SK-N-SH (cell line): ENCODE measurements around the gene SDE2. TPM values are rescaled to one million over a fixed set of nuclear protein-coding genes. Genes with fewer than 3 reads are reported as not detected.

ENCODE experiments used
- CTCF ChIA-PET: fragments of 300-600, 350-600 bp; formaldehyde crosslinking; extraction: SDS; loops from one replicate; lab custom pipeline; 2021; lab: Yijun Ruan, JAX
- POLR2A ChIA-PET: fragments of 350-600 bp; sonication (Branson Sonifier 250); formaldehyde crosslinking; extraction: SDS; loops from one replicate; lab custom pipeline; 2020; ENCODE audit warnings: antibody characterized with exemption, inconsistent platforms; lab: Yijun Ruan, JAX
- DNase-seq: peaks from one replicate; pipeline ENCODE4 v3.0.0; 2012
- H2AFZ ChIP-seq: fragments of 200-600 bp; sonication (generic); 2 replicates; pipeline ENCODE4 v1.8.1; 2016; ENCODE audit warnings: antibody characterized with exemption, mild to moderate bottlenecking, low read depth
- H3F3A ChIP-seq: fragments of 200-600 bp; sonication (generic); replicated peaks from 2 replicates; pipeline ENCODE3; 2016; ENCODE audit warnings: antibody characterized with exemption, mild to moderate bottlenecking; ENCODE audit not compliant: insufficient read depth
- H3K27ac ChIP-seq, 2 experiments: fragments of 200-500 bp in 1 of 2; fragments of 200-600 bp in 1 of 2; sonication (Bioruptor generic) in 1 of 2; sonication (generic), shearing (Covaris generic) in 1 of 2; 2 replicates each; pipeline versions ENCODE4 v1.5.1 to v1.6.1; 2014 to 2016; ENCODE audit warnings: low read depth in 2 of 2, inconsistent platforms in 1 of 2, low read length in 1 of 2, mild to moderate bottlenecking in 1 of 2, mixed read lengths in 1 of 2
- H3K27me3 ChIP-seq: fragments of 200-600 bp; sonication (generic), shearing (Covaris generic); 2 replicates; pipeline ENCODE4 v1.6.1; 2016; ENCODE audit warnings: mixed run types; ENCODE audit not compliant: insufficient read depth
- H3K36me3 ChIP-seq, 2 experiments: fragments of 200-500 bp in 1 of 2; fragments of 200-600 bp in 1 of 2; sonication (Bioruptor generic) in 1 of 2; sonication (generic) in 1 of 2; replicated peaks in 1 of 2; 2 replicates each; pipeline versions ENCODE3 to v1.5.1; 2014 to 2016; ENCODE audit warnings: low read length in 1 of 2, mild to moderate bottlenecking in 1 of 2; ENCODE audit not compliant: insufficient read depth in 2 of 2, control insufficient read depth in 1 of 2
- H3K4me1 ChIP-seq, 2 experiments: fragments of 200-500 bp in 1 of 2; fragments of 200-600 bp in 1 of 2; sonication (Bioruptor generic) in 1 of 2; sonication (generic), shearing (Covaris generic) in 1 of 2; 2 replicates each; pipeline versions ENCODE4 v1.5.1 to v1.6.1; 2014 to 2016; ENCODE audit warnings: low read depth in 1 of 2, low read length in 1 of 2, mixed run types in 1 of 2; ENCODE audit not compliant: insufficient read depth in 2 of 2, control insufficient read depth in 1 of 2
- H3K4me2 ChIP-seq: fragments of 200-600 bp; sonication (generic), shearing (Covaris generic); 2 replicates; pipeline ENCODE4 v1.6.1; 2017; ENCODE audit warnings: mixed run types
- H3K4me3 ChIP-seq, 2 experiments: fragments of 200-500 bp in 1 of 2; fragments of 200-600 bp in 1 of 2; sonication (Bioruptor generic) in 1 of 2; sonication (generic), shearing (Covaris generic) in 1 of 2; 2 replicates each; pipeline versions ENCODE4 v1.5.1 to v1.8.1; 2014 to 2016; ENCODE audit warnings: low read depth in 2 of 2, inconsistent platforms in 1 of 2, low read length in 1 of 2, mild to moderate bottlenecking in 1 of 2, mixed read lengths in 1 of 2, moderate library complexity in 1 of 2
- H3K79me2 ChIP-seq: fragments of 200-600 bp; sonication (generic); 2 replicates; pipeline ENCODE4 v1.8.1; 2017; ENCODE audit warnings: mild to moderate bottlenecking; ENCODE audit not compliant: insufficient read depth
- H3K9ac ChIP-seq: fragments of 200-600 bp; sonication (generic); 2 replicates; pipeline ENCODE4 v1.6.1; 2017; ENCODE audit warnings: mixed run types
- H3K9me2 ChIP-seq: fragments of 200-600 bp; sonication (generic); 2 replicates; pipeline ENCODE4 v1.6.1; 2017; ENCODE audit warnings: mixed run types
- H3K9me3 ChIP-seq: fragments of 200-600 bp; sonication (generic); 2 replicates; pipeline ENCODE4 v1.6.1; 2017; ENCODE audit warnings: mixed run types, mild to moderate bottlenecking, moderate library complexity
- H4K20me1 ChIP-seq: fragments of 200-600 bp; sonication (generic); 2 replicates; pipeline ENCODE4 v1.6.1; 2017; ENCODE audit warnings: mild to moderate bottlenecking, mixed run types; ENCODE audit not compliant: insufficient read depth
- ELF1 ChIP-seq: IDR thresholded peaks from 2 replicates; pipeline ENCODE4 v1.4.0; 2012
- EP300 ChIP-seq, 2 experiments: IDR thresholded peaks; 2 replicates each; pipeline versions ENCODE4 v1.4.0 to v1.6.1; 2012; ENCODE audit warnings: borderline replicate concordance in 1 of 2, low read depth in 1 of 2, low read length in 1 of 2
- EZH2phosphoT487 ChIP-seq: fragments of 200-600 bp; sonication (generic); IDR thresholded peaks from 2 replicates; pipeline ENCODE4 v1.6.1; 2017; ENCODE audit warnings: low read depth, mixed run types, mild to moderate bottlenecking, antibody characterized with exemption, moderate library complexity, borderline replicate concordance
- FOXJ3 ChIP-seq: sonication (generic); formaldehyde crosslinking; IDR thresholded peaks from 2 replicates; pipeline ENCODE4 v1.5.1; 2020; ENCODE audit warnings: mild to moderate bottlenecking, missing genetic modification reagents
- FOXM1 ChIP-seq: IDR thresholded peaks from 2 replicates; pipeline ENCODE4 v1.4.0; 2012; ENCODE audit warnings: low read depth, mild to moderate bottlenecking
- GATA2 ChIP-seq: sonication (generic); formaldehyde crosslinking; IDR thresholded peaks from 2 replicates; pipeline ENCODE4 v1.5.0; 2020; ENCODE audit warnings: mild to moderate bottlenecking, missing genetic modification reagents
- JUND ChIP-seq: IDR thresholded peaks from 2 replicates; pipeline ENCODE4 v1.4.0; 2012
- MEF2A ChIP-seq: IDR thresholded peaks from 2 replicates; pipeline ENCODE4 v1.4.0; 2012; ENCODE audit warnings: low read depth, borderline replicate concordance
- NFIC ChIP-seq: IDR thresholded peaks from 2 replicates; pipeline ENCODE4 v1.4.0; 2012; ENCODE audit warnings: borderline replicate concordance
- POLR2AphosphoS5 ChIP-seq: IDR thresholded peaks from 2 replicates; pipeline ENCODE4 v1.6.1; 2012; ENCODE audit warnings: low read depth, low read length
- RCOR1 ChIP-seq: fragments of 150-350 bp; IDR thresholded peaks from 2 replicates; pipeline ENCODE4 v1.6.1; 2017; ENCODE audit warnings: antibody characterized with exemption, low read length
- RFX5 ChIP-seq: IDR thresholded peaks from 2 replicates; pipeline ENCODE4 v1.6.1; 2012; ENCODE audit warnings: mild to moderate bottlenecking, improper control_type of control experiment, low read length
- RXRA ChIP-seq: IDR thresholded peaks from 2 replicates; pipeline ENCODE4 v1.4.0; 2012; ENCODE audit warnings: low read depth, mild to moderate bottlenecking, borderline replicate concordance
- SMC3 ChIP-seq: IDR thresholded peaks from 2 replicates; pipeline ENCODE4 v1.6.1; 2012; ENCODE audit warnings: low read depth, low read length, improper control_type of control experiment
- TCF12 ChIP-seq: IDR thresholded peaks from 2 replicates; pipeline ENCODE4 v1.4.0; 2012
- YY1 ChIP-seq: IDR thresholded peaks from 2 replicates; pipeline ENCODE4 v1.4.0; 2012; ENCODE audit warnings: low read depth, mild to moderate bottlenecking
- WGBS: methylation state at CpG from one replicate; pipeline ENCODE4 v1.1.6; 2017; ENCODE audit warnings: low lambda C conversion rate; 5-methylcytosine and 5-hydroxymethylcytosine counted together
- polyA plus RNA-seq, 3 experiments: library from polyadenylated mRNA; depleted of rRNA; stranded (reverse); fragments of >200 nt; gene quantifications; 2 replicates each; pipeline ENCODE4 v1.2.3, GENCODE V29; 2012
- TF ChIP-seq, protein P1 (sequence below): IDR thresholded peaks from 2 replicates; pipeline ENCODE4 v1.6.1; 2012; ENCODE audit warnings: mild to moderate bottlenecking, low read depth, low read length, moderate library complexity
- TF ChIP-seq, protein P2 (sequence below): fragments of 150-350 bp; IDR thresholded peaks from 2 replicates; pipeline ENCODE4 v1.6.1; 2017; ENCODE audit warnings: antibody characterized with exemption, low read length, low read depth, borderline replicate concordance
- TF ChIP-seq, protein P3 (sequence below): IDR thresholded peaks from 2 replicates; pipeline ENCODE4; 2012
- TF ChIP-seq, protein P4 (sequence below): IDR thresholded peaks from 2 replicates; pipeline ENCODE4 v1.4.0; 2012; ENCODE audit warnings: low read depth
- TF ChIP-seq, protein P5 (sequence below): fragments of 200-600 bp; sonication (generic); IDR thresholded peaks from 2 replicates; pipeline ENCODE4 v1.6.1; 2017; ENCODE audit warnings: antibody characterized with exemption, mild to moderate bottlenecking, moderate library complexity
- TF ChIP-seq, protein P6 (sequence below): IDR thresholded peaks from 2 replicates; pipeline ENCODE4 v1.4.0; 2012; ENCODE audit warnings: low read depth, borderline replicate concordance

The SDE2 gene
- polyA plus RNA-seq, 1 of the 3 experiments (the other 2 are of a cell fraction) = 10.1 TPM

DNA sequence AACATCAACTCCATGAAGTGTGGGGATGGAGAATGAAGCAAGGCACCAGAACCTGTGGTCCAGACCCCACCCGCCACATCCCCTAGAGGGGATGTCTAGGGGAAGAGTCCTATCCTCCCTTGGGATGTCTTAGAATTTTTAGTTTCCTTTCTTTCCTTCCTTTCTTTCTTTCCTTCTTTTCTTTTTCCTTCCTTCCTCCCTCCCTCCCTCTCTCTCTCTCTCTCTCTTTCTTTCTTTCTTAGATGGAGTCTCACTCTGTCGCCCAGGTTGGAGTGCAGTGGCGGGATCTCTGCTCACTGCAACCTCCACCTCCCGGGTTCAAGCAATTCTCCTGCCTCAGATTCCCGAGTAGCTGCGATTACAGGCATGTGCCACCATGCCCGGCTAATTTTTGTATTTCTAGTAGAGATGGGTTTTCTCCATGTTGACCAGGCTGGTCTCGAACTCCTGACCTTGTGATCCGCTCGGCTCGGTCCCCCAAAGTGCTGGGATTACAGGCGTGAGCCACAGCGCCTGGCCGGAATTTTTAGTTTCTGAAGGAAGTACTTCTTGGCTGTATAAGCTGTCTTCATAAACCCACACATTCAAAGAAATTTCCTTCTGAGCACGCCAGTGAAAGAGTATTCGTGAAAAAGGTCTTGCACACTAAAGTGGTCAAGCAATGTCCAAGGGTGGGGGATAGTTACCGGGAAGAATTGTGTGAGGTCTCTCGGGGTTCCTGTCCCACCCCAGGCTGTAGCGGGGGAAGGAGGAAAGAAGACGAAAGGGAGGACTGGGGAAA, 37.3 kb downstream of the SDE2 start (continued):
- TF ChIP-seq, protein P1, sequence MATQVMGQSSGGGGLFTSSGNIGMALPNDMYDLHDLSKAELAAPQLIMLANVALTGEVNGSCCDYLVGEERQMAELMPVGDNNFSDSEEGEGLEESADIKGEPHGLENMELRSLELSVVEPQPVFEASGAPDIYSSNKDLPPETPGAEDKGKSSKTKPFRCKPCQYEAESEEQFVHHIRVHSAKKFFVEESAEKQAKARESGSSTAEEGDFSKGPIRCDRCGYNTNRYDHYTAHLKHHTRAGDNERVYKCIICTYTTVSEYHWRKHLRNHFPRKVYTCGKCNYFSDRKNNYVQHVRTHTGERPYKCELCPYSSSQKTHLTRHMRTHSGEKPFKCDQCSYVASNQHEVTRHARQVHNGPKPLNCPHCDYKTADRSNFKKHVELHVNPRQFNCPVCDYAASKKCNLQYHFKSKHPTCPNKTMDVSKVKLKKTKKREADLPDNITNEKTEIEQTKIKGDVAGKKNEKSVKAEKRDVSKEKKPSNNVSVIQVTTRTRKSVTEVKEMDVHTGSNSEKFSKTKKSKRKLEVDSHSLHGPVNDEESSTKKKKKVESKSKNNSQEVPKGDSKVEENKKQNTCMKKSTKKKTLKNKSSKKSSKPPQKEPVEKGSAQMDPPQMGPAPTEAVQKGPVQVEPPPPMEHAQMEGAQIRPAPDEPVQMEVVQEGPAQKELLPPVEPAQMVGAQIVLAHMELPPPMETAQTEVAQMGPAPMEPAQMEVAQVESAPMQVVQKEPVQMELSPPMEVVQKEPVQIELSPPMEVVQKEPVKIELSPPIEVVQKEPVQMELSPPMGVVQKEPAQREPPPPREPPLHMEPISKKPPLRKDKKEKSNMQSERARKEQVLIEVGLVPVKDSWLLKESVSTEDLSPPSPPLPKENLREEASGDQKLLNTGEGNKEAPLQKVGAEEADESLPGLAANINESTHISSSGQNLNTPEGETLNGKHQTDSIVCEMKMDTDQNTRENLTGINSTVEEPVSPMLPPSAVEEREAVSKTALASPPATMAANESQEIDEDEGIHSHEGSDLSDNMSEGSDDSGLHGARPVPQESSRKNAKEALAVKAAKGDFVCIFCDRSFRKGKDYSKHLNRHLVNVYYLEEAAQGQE = no peak
- no peak for TF ChIP-seq FOXJ3 (CRISPR knock-in tag)
- TF ChIP-seq YY1 = no peak
- no peak for TF ChIP-seq POLR2AphosphoS5
- no peak for TF ChIP-seq FOXM1
- TF ChIP-seq RCOR1 = no peak
- TF ChIP-seq RXRA = no peak

DNA sequence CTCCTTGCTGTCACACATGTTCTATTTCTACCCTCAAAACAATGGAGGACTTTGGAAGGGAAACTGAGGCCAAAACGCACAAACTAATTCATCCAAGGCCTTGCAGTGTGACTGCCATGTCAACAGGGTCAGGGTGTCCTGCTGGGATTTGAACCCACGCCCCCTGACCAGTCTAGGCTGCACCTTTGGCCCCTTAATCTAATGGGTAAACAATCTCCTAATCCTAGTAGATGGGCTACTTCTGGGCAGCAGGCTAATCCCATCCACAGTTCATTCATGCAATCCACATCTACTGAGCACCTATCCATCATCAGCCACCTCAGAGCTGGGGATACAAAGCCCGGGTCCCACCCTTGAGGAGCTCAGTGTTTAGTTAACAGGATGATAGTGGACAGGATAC, 41.1 kb downstream of the SDE2 start:
- ChIA-PET POLR2A (no interaction called here), CTCF (interaction anchor here (1.0 to 1.4 kb wide), 4 partner anchors 17 to 483 kb away, joined by 3 to 4 read pairs (median 3); no protein-coding TSS in a partner anchor)
- 30% methylated on average over 3 of the region's 3 CpGs for WGBS
- Histone ChIP-seq H4K20me1 (no peaks in the 10 kb centered on the region), H3K9ac (no peak overlapping the region), H3K27me3 (no peaks in the 10 kb centered on the region; the same call in 1 of the 2 replicates), H3K9me3 (no peaks in the 10 kb centered on the region), H3F3A (no peaks in the 10 kb centered on the region), H3K27ac (no peak overlapping the region), H3K4me2 (no peak overlapping the region), H3K4me3 (no peak overlapping the region), H3K79me2 (no peaks in the 10 kb centered on the region), H3K36me3 (no peaks in the 10 kb centered on the region), H3K4me1 (no peaks in the 10 kb centered on the region), H2AFZ (no peak overlapping the region), H3K9me2 (no peaks in the 10 kb centered on the region)
- DNase-seq = no peak
- TF ChIP-seq YY1 = no peak
- TF ChIP-seq GATA2 (CRISPR knock-in tag) = no peak
- TF ChIP-seq, protein P2, sequence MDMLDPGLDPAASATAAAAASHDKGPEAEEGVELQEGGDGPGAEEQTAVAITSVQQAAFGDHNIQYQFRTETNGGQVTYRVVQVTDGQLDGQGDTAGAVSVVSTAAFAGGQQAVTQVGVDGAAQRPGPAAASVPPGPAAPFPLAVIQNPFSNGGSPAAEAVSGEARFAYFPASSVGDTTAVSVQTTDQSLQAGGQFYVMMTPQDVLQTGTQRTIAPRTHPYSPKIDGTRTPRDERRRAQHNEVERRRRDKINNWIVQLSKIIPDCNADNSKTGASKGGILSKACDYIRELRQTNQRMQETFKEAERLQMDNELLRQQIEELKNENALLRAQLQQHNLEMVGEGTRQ = no peak
- no peak for TF ChIP-seq TCF12
- no peak for TF ChIP-seq JUND
- TF ChIP-seq MEF2A = no peak
- TF ChIP-seq, protein P3, sequence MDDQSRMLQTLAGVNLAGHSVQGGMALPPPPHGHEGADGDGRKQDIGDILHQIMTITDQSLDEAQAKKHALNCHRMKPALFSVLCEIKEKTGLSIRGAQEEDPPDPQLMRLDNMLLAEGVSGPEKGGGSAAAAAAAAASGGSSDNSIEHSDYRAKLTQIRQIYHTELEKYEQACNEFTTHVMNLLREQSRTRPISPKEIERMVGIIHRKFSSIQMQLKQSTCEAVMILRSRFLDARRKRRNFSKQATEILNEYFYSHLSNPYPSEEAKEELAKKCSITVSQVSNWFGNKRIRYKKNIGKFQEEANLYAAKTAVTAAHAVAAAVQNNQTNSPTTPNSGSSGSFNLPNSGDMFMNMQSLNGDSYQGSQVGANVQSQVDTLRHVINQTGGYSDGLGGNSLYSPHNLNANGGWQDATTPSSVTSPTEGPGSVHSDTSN = no peak
- TF ChIP-seq, protein P4, sequence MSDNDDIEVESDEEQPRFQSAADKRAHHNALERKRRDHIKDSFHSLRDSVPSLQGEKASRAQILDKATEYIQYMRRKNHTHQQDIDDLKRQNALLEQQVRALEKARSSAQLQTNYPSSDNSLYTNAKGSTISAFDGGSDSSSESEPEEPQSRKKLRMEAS = no peak
- TF ChIP-seq POLR2AphosphoS5 = no peak
- TF ChIP-seq SMC3 = no peak
- no peak for TF ChIP-seq RFX5
- TF ChIP-seq ELF1 = no peak
- TF ChIP-seq EZH2phosphoT487 = no peak
- TF ChIP-seq NFIC = no peak
- TF ChIP-seq, protein P5, sequence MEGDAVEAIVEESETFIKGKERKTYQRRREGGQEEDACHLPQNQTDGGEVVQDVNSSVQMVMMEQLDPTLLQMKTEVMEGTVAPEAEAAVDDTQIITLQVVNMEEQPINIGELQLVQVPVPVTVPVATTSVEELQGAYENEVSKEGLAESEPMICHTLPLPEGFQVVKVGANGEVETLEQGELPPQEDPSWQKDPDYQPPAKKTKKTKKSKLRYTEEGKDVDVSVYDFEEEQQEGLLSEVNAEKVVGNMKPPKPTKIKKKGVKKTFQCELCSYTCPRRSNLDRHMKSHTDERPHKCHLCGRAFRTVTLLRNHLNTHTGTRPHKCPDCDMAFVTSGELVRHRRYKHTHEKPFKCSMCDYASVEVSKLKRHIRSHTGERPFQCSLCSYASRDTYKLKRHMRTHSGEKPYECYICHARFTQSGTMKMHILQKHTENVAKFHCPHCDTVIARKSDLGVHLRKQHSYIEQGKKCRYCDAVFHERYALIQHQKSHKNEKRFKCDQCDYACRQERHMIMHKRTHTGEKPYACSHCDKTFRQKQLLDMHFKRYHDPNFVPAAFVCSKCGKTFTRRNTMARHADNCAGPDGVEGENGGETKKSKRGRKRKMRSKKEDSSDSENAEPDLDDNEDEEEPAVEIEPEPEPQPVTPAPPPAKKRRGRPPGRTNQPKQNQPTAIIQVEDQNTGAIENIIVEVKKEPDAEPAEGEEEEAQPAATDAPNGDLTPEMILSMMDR = no peak
- no peak for TF ChIP-seq EP300 (IDR thresholded peaks at IDR 0.05; ENCODE audit: borderline replicate concordance in 1 of 2, low read depth in 1 of 2, low read length in 1 of 2)
- no peak for TF ChIP-seq RCOR1
- TF ChIP-seq, protein P6, sequence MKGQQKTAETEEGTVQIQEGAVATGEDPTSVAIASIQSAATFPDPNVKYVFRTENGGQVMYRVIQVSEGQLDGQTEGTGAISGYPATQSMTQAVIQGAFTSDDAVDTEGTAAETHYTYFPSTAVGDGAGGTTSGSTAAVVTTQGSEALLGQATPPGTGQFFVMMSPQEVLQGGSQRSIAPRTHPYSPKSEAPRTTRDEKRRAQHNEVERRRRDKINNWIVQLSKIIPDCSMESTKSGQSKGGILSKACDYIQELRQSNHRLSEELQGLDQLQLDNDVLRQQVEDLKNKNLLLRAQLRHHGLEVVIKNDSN = no peak
- TF ChIP-seq RXRA = no peak
- no peak for TF ChIP-seq FOXM1
- TF ChIP-seq, all 33 proteins: peak for 0
